ENCODE results near the gene CDH7. TPM values are rescaled to one million over a fixed set of nuclear protein-coding genes. Genes with fewer than 3 reads are reported as not detected.

CDH7 gene
- total RNA-seq, 3 donors from 2014 or later = 0.16 TPM; not detected in 2

GRCh38 chr18:65790604-65791003 lies 39.8 kb downstream of the CDH7 start:
- Histone ChIP-seq H3K36me3 (no peaks in the 10 kb centered on the region), H3K27ac (no peak overlapping the region), H3K27me3 (no peaks in the 10 kb centered on the region), H3K4me3 (no peak overlapping the region), H3K9me3 (no peaks in the 10 kb centered on the region), H3K4me1 (no peaks in the 10 kb centered on the region)
- no peak for DNase-seq (ENCODE audit: low spot score in 2 of 2)
- intact Hi-C loops (cut with DNase I; ENCODE audit: low total_unique reads) = no loop called here
- no peak for TF ChIP-seq POLR2A (IDR thresholded peaks at IDR 0.05)
- no peak for TF ChIP-seq POLR2AphosphoS5 (IDR thresholded peaks at IDR 0.05)
- no peak for TF ChIP-seq CTCF (IDR thresholded peaks at IDR 0.05)

- DNase-seq (ENCODE audit: low spot score in 2 of 2) = no peak
- no peaks in the 10 kb centered on the region for H3K36me3 ChIP-seq
- TF ChIP-seq CTCF (IDR thresholded peaks at IDR 0.05) = no peak
- no peak for TF ChIP-seq POLR2A (IDR thresholded peaks at IDR 0.05)
- no peak for TF ChIP-seq POLR2AphosphoS5 (IDR thresholded peaks at IDR 0.05)
- no peaks in the 10 kb centered on the region for H3K27me3 ChIP-seq
- H3K4me1 ChIP-seq = no peaks in the 10 kb centered on the region
- intact Hi-C loops (cut with DNase I; ENCODE audit: low total_unique reads) = no loop called here
- no peak overlapping the region for H3K4me3 ChIP-seq
- no peak overlapping the region for H3K27ac ChIP-seq
- H3K9me3 ChIP-seq = no peaks in the 10 kb centered on the region
Observed at GRCh38 chr18:65791719-65792118, 40.9 kb downstream of the CDH7 start.

- H3K9me3 ChIP-seq = no peaks in the 10 kb centered on the region
- TF ChIP-seq POLR2AphosphoS5 (IDR thresholded peaks at IDR 0.05) = no peak
- no peak for TF ChIP-seq CTCF (IDR thresholded peaks at IDR 0.05)
- no peak for TF ChIP-seq POLR2A (IDR thresholded peaks at IDR 0.05)
- H3K27me3 ChIP-seq = no peaks in the 10 kb centered on the region
- H3K4me1 ChIP-seq = no peaks in the 10 kb centered on the region
- H3K27ac ChIP-seq = no peak overlapping the region
- DNase-seq (ENCODE audit: low spot score in 2 of 2) = no peak
- no peak overlapping the region for H3K4me3 ChIP-seq
- intact Hi-C loops (cut with DNase I; ENCODE audit: low total_unique reads) = no loop called here
- no peaks in the 10 kb centered on the region for H3K36me3 ChIP-seq
Observed at GRCh38 chr18:65792456-65793074, 41.8 kb downstream of the CDH7 start.

- DNase-seq (ENCODE audit: low spot score in 2 of 2) = no peak
- no peaks in the 10 kb centered on the region for H3K9me3 ChIP-seq
- no peaks in the 10 kb centered on the region for H3K36me3 ChIP-seq
- intact Hi-C loops (cut with DNase I; ENCODE audit: low total_unique reads) = no loop called here
- H3K27me3 ChIP-seq = no peaks in the 10 kb centered on the region
- TF ChIP-seq CTCF (IDR thresholded peaks at IDR 0.05) = no peak
- TF ChIP-seq POLR2A (IDR thresholded peaks at IDR 0.05) = no peak
- no peak for TF ChIP-seq POLR2AphosphoS5 (IDR thresholded peaks at IDR 0.05)
- H3K27ac ChIP-seq = no peak overlapping the region
- H3K4me1 ChIP-seq = no peaks in the 10 kb centered on the region
- H3K4me3 ChIP-seq = no peak overlapping the region
Observed at GRCh38 chr18:65808759-65809158, 57.9 kb downstream of the CDH7 start.

GRCh38 chr18:65811307-65811706 lies 60.5 kb downstream of the CDH7 start:
- intact Hi-C loops (cut with DNase I; ENCODE audit: low total_unique reads) = no loop called here
- no peaks in the 10 kb centered on the region for H3K27me3 ChIP-seq
- no peaks in the 10 kb centered on the region for H3K9me3 ChIP-seq
- H3K4me3 ChIP-seq = no peak overlapping the region
- no peak for TF ChIP-seq POLR2AphosphoS5 (IDR thresholded peaks at IDR 0.05)
- no peak for TF ChIP-seq CTCF (IDR thresholded peaks at IDR 0.05)
- no peak for TF ChIP-seq POLR2A (IDR thresholded peaks at IDR 0.05)
- no peaks in the 10 kb centered on the region for H3K4me1 ChIP-seq
- no peaks in the 10 kb centered on the region for H3K36me3 ChIP-seq
- no peak for DNase-seq (ENCODE audit: low spot score in 2 of 2)
- no peak overlapping the region for H3K27ac ChIP-seq
